Gastroesophageal sphincter (tissue), 4 donors: ENCODE results near the gene CHDH. TPM values are rescaled to one million over a fixed set of nuclear protein-coding genes. Genes with fewer than 3 reads are reported as not detected.

ENCODE experiments used
- small RNA-seq, 4 donors: library from RNA; depleted of rRNA; stranded (forward); fragments of <200 nt; gene quantifications; one replicate each; pipeline ENCODE3, GENCODE V24; 2016
- total RNA-seq, 4 donors: library from RNA; depleted of rRNA; stranded (reverse); fragments of >200 nt; gene quantifications; one replicate each; pipeline ENCODE4 v1.1.0, GENCODE V29; 2016

CHDH gene
- total RNA-seq, 4 donors from 2014 or later = 0.78 to 13.1 (median 4.0) TPM

Small RNA genes within 50 kb of the gene (small RNA-seq; reads per million reads assigned to genes)
- gene AC012467.1 = 0 reads per million in 4 donors

Other genes with a start within 250 kb of the CHDH start
- 1 to 10 TPM in 1 of 4 donors, under 1 TPM in 3; 0.19 to 1.1 (median 0.45) TPM for gene IL17RB, start 149 bp upstream of the CHDH start, total RNA-seq
- 10 to 100 TPM; 22.4 to 26.8 (median 25.7) TPM for gene ACTR8, start 35.7 kb upstream of the CHDH start, total RNA-seq
- 10 to 100 TPM; 42.2 to 76.7 (median 63.4) TPM for gene SELENOK, start 45.4 kb upstream of the CHDH start, total RNA-seq